Measurements from ENCODE around the gene IL22RA1. TPM values are rescaled to one million over a fixed set of nuclear protein-coding genes. Genes with fewer than 3 reads are reported as not detected.

Gene IL22RA1
- polyA plus RNA-seq, 1 donor from 2014 or later = not detected

GRCh38 chr1:24117132-24117531, 25.8 kb downstream of the IL22RA1 start:
- no peaks in the 10 kb centered on the region for H3K27me3 ChIP-seq (ENCODE audit: insufficient read depth, low read depth, low read length)
- no peak overlapping the region for H2AFZ ChIP-seq (ENCODE audit: low read depth, low read length)
- H3K4me3 ChIP-seq (ENCODE audit: low read length) = no peak overlapping the region
- TF ChIP-seq MXI1 (conservative IDR thresholded peaks at IDR 0.05; ENCODE audit: poor library complexity, severe bottlenecking) (no peak), POLR2AphosphoS5 (IDR thresholded peaks at IDR 0.05) (no peak), EP300 (conservative IDR thresholded peaks at IDR 0.05; ENCODE audit: poor library complexity, severe bottlenecking) (no peak), REST (IDR thresholded peaks at IDR 0.05; ENCODE audit: borderline replicate concordance) (no peak), SMC3 (conservative IDR thresholded peaks at IDR 0.05; ENCODE audit: poor library complexity) (no peak)
- TF ChIP-seq, protein P1, sequence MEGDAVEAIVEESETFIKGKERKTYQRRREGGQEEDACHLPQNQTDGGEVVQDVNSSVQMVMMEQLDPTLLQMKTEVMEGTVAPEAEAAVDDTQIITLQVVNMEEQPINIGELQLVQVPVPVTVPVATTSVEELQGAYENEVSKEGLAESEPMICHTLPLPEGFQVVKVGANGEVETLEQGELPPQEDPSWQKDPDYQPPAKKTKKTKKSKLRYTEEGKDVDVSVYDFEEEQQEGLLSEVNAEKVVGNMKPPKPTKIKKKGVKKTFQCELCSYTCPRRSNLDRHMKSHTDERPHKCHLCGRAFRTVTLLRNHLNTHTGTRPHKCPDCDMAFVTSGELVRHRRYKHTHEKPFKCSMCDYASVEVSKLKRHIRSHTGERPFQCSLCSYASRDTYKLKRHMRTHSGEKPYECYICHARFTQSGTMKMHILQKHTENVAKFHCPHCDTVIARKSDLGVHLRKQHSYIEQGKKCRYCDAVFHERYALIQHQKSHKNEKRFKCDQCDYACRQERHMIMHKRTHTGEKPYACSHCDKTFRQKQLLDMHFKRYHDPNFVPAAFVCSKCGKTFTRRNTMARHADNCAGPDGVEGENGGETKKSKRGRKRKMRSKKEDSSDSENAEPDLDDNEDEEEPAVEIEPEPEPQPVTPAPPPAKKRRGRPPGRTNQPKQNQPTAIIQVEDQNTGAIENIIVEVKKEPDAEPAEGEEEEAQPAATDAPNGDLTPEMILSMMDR (IDR thresholded peaks at IDR 0.05; ENCODE audit: poor library complexity, severe bottlenecking) = no peak
- H3K9me3 ChIP-seq (ENCODE audit: low read length) = no peaks in the 10 kb centered on the region
- H3K79me2 ChIP-seq (replicated peaks; ENCODE audit: insufficient read depth, low read length) = no peaks in the 10 kb centered on the region
- no peaks in the 10 kb centered on the region for H4K20me1 ChIP-seq (ENCODE audit: insufficient read depth)
- no peaks in the 10 kb centered on the region for H3K9me2 ChIP-seq (ENCODE audit: insufficient read depth, low read length)
- H3K4me2 ChIP-seq (ENCODE audit: low read length) = no peak overlapping the region
- no peak overlapping the region for H3K9ac ChIP-seq (ENCODE audit: low read length)
- no peak overlapping the region for H3K27ac ChIP-seq (ENCODE audit: low read length)
- H3F3A ChIP-seq (ENCODE audit: insufficient read depth, low read length, poor library complexity, severe bottlenecking) = no peaks in the 10 kb centered on the region
- no peaks in the 10 kb centered on the region for H3K36me3 ChIP-seq (ENCODE audit: insufficient read depth, low read length)

- Histone ChIP-seq H3K9ac (ENCODE audit: low read length) (no peak overlapping the region), H2AFZ (ENCODE audit: low read depth, low read length) (no peak overlapping the region), H3K36me3 (ENCODE audit: insufficient read depth, low read length) (no peaks in the 10 kb centered on the region), H3K4me2 (ENCODE audit: low read length) (no peak overlapping the region), H3F3A (ENCODE audit: insufficient read depth, low read length, poor library complexity, severe bottlenecking) (no peaks in the 10 kb centered on the region), H3K79me2 (replicated peaks; ENCODE audit: insufficient read depth, low read length) (no peaks in the 10 kb centered on the region), H4K20me1 (ENCODE audit: insufficient read depth) (no peaks in the 10 kb centered on the region), H3K4me3 (ENCODE audit: low read length) (no peak overlapping the region), H3K27ac (ENCODE audit: low read length) (no peak overlapping the region), H3K9me2 (ENCODE audit: insufficient read depth, low read length) (no peaks in the 10 kb centered on the region), H3K9me3 (ENCODE audit: low read length) (no peaks in the 10 kb centered on the region), H3K27me3 (ENCODE audit: insufficient read depth, low read depth, low read length) (no peaks in the 10 kb centered on the region)
- no peak for TF ChIP-seq RAD21 (conservative IDR thresholded peaks at IDR 0.05)
- TF ChIP-seq EP300 (conservative IDR thresholded peaks at IDR 0.05; ENCODE audit: poor library complexity, severe bottlenecking) = no peak
- no peak for TF ChIP-seq TAF1 (IDR thresholded peaks at IDR 0.05; ENCODE audit: low read depth)
- TF ChIP-seq REST (IDR thresholded peaks at IDR 0.05; ENCODE audit: borderline replicate concordance) = no peak
- TF ChIP-seq MXI1 (conservative IDR thresholded peaks at IDR 0.05; ENCODE audit: poor library complexity, severe bottlenecking) = no peak
- no peak for TF ChIP-seq POLR2AphosphoS5 (IDR thresholded peaks at IDR 0.05)
- no peak for TF ChIP-seq EZH2 (IDR thresholded peaks at IDR 0.05; ENCODE audit: borderline replicate concordance, insufficient read depth, low read length, poor library complexity, severe bottlenecking)
- no peak for TF ChIP-seq SMC3 (conservative IDR thresholded peaks at IDR 0.05; ENCODE audit: poor library complexity)
- TF ChIP-seq, protein P1 (IDR thresholded peaks at IDR 0.05; ENCODE audit: poor library complexity, severe bottlenecking) = no peak
Observed at GRCh38 chr1:24114753-24115152, 28.2 kb downstream of the IL22RA1 start.
